Stimulated activated naive CD8-positive, alpha-beta T cell treated with anti-CD3 and anti-CD28 coated beads, Interleukin-15, amount 100 ng/mL, for 72 hours (primary cell): ENCODE results near the gene GUSB.
A peak's percentile ranks its signal among the peaks of the same experiment; 100 is the strongest.
"Not testable (repeated sequence)": the region's sequence is repeated elsewhere in the genome, so short reads cannot be mapped to it uniquely, and the experiment has no call there.

Source experiments
- ATAC-seq: fragments of 150-1000 bp; cut with Tn5 transposase; 2 replicates; pipeline ENCODE4 v1.10.0; 2021; ENCODE audit warnings: mild to moderate bottlenecking, moderate library complexity
- DNase-seq, 2 donors: peaks; one replicate each; pipeline ENCODE4 v3.0.0; 2021 to 2022
- H3K27ac Mint-ChIP-seq, 2 donors: one replicate each; pipeline ENCODE4 v1.8.0; 2022; ENCODE audit warnings: mild to moderate bottlenecking in 2 of 2, mixed read lengths in 2 of 2, moderate library complexity in 2 of 2
- H3K27me3 Mint-ChIP-seq: one replicate; pipeline ENCODE4 v1.8.0; 2022; ENCODE audit warnings: mixed read lengths
- H3K4me1 Mint-ChIP-seq: one replicate; pipeline ENCODE4 v1.8.0; 2022; ENCODE audit warnings: mild to moderate bottlenecking, mixed read lengths
- H3K4me3 Mint-ChIP-seq, 2 donors: one replicate each; pipeline ENCODE4 v1.8.0; 2022; ENCODE audit warnings: mild to moderate bottlenecking in 2 of 2, mixed read lengths in 2 of 2, moderate library complexity in 1 of 2
- H3K9me3 Mint-ChIP-seq, 2 donors: one replicate each; pipeline ENCODE4 v1.8.0; 2022; ENCODE audit warnings: mixed read lengths in 2 of 2

Gene GUSB

GRCh38 chr7:65962033-65962432 is 20.0 kb downstream of the GUSB start:
- Mint-ChIP-seq H3K4me1 (no peaks in the 10 kb centered on the region), H3K4me3 (no peak overlapping the region), H3K27me3 (no peaks in the 10 kb centered on the region), H3K27ac (peak overlapping the region in 1 of 2 donors; percentile 27), H3K9me3 (no peaks in the 10 kb centered on the region)
- DNase-seq (no peak), ATAC-seq (no peak)

DNA sequence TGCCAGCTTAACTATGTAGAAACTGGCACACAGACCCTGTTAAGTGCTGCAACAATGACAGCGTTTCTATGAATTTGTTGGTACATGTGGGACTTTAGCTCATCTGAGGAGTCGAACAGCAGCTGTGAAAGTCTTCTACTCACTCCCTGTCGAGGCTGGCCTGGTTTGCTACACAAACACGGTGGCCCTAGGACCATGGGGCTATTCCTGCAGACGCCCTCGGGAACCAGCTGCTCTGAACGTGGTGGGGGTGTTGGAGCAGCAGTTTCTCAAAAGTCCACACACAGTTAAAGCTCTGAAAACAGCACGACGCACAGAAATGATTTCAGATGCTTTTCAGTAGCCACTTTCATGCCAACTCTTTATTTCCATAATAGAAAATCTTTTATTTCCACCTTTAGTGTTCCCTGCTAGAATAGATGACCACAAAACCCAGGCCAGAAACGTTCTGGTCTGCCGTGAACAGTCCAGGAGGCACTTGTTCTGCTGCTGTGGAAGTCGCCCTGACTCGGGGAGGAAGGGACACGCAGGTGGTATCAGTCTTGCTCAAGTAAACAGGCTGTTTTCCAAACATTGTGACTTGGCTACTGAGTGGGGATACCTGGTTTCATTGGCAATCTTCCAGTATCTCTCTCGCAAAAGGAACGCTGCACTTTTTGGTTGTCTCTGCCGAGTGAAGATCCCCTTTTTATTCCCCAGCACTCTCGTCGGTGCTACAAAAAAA is 21.5 kb downstream of the GUSB start:
- H3K27ac Mint-ChIP-seq: no peak overlapping the region
- no peak for ATAC-seq
- H3K4me1 Mint-ChIP-seq: no peaks in the 10 kb centered on the region
- no peak for DNase-seq
- no peak overlapping the region for H3K4me3 Mint-ChIP-seq
- no peaks in the 10 kb centered on the region for H3K27me3 Mint-ChIP-seq
- H3K9me3 Mint-ChIP-seq: no peaks in the 10 kb centered on the region

- no peaks in the 10 kb centered on the region for H3K27me3 Mint-ChIP-seq
- no peak overlapping the region for H3K4me3 Mint-ChIP-seq
- no peak overlapping the region for H3K27ac Mint-ChIP-seq
- H3K4me1 Mint-ChIP-seq: no peaks in the 10 kb centered on the region
- DNase-seq (no peak), ATAC-seq (no peak)
- H3K9me3 Mint-ChIP-seq: no peaks in the 10 kb centered on the region
Measured at GRCh38 chr7:65955718-65956117, 26.3 kb downstream of the GUSB start.

DNA sequence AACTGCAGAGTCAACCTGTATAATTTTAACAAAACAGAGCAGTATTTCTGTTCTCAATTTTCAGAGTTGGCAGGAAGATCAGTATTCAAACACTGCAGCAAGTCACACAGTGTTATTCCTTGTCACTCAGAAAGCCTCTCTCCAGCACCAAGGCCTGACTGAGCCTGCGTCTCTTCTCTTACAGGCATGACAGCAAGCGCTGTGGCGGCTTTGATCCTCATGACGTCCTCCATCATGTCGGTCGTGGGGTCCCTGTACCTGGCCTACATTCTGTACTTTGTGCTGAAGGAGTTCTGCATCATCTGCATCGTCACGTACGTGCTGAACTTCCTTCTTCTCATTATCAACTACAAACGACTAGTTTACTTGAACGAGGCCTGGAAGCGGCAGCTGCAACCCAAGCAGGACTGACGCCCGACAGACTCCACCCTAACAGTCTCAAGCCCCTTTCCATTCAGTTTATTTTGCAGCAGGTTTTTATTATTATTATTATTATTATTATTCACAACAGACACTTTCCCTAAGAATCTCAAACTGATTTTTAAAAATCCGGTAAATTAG is 28.0 kb downstream of the GUSB start:
- H3K4me1 Mint-ChIP-seq: no peaks in the 10 kb centered on the region
- no peak for DNase-seq
- no peaks in the 10 kb centered on the region for H3K27me3 Mint-ChIP-seq
- ATAC-seq: no peak
- H3K4me3 Mint-ChIP-seq: no peak overlapping the region
- no peaks in the 10 kb centered on the region for H3K9me3 Mint-ChIP-seq
- no peak overlapping the region for H3K27ac Mint-ChIP-seq

DNA sequence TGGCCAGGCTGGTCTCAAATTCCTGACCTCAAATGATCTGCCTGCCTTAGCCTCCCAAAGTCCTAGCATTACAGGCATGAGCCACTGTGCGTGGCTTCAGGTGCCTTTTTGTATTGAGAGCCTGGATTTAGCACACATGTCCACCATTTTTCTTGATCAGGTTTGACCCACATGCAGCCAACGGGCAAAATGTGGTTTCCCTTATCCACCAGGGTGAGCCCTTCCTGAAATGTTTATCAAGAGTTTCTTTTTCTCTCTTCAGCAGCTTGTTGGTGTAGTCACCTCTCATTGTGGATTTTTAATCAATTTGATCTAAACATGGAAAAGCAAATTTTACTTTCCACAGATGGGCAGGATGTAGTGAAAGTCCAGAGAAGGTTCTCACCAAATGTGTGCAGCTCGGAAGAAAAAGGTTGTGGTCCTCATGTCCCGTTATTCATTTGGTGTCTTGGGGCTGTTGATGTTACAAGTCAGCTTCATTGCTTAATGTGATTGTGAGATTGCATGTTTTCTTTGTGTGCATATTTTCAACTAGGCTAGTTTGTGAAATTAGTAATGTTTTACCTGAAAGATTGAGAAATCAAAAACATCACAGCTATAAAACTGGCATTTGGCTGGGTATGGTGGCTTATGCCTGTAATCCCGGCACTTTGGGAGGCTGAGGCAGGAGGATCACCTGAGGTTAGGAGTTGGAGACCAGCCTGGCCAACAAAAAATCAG is 28.9 kb downstream of the GUSB start:
- Mint-ChIP-seq H3K4me3 (no peak overlapping the region), H3K27me3 (no peaks in the 10 kb centered on the region), H3K4me1 (no peaks in the 10 kb centered on the region), H3K27ac (no peak overlapping the region), H3K9me3 (no peaks in the 10 kb centered on the region)
- DNase-seq: no peak
- ATAC-seq: no peak

- no peak for DNase-seq
- ATAC-seq: no peak
- H3K9me3 Mint-ChIP-seq: no peaks in the 10 kb centered on the region
- no peak overlapping the region for H3K27ac Mint-ChIP-seq
- H3K4me3 Mint-ChIP-seq: no peak overlapping the region
- H3K27me3 Mint-ChIP-seq: no peaks in the 10 kb centered on the region
- H3K4me1 Mint-ChIP-seq: no peaks in the 10 kb centered on the region
Measured at GRCh38 chr7:65951837-65952578, 30.0 kb downstream of the GUSB start.

DNA sequence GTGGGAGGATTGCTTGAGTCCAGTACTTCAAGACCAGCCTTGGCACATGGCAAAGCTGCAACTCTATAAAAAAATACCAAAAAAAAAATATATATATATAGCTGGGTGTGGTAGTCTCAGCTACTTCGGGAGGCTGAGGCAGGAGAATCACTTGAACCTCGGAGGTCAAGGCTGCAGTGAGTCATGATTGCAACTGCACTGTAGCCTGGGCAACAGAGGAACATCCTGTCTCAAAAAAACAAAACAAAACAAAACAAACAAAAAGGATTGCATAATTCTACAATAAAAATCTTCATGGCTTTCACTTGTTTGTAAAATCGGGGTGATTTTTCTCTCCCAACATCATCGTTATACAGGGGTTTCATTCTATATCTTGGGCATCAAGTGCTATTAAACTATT is 35.1 kb downstream of the GUSB start:
- Mint-ChIP-seq H3K4me3 (no peak overlapping the region), H3K27me3 (no peaks in the 10 kb centered on the region), H3K9me3 (no peaks in the 10 kb centered on the region), H3K4me1 (no peaks in the 10 kb centered on the region), H3K27ac (no peak overlapping the region)
- ATAC-seq (no peak), DNase-seq (no peak)

- not testable (repeated sequence) for H3K4me3 Mint-ChIP-seq, H3K9me3 Mint-ChIP-seq, H3K27me3 Mint-ChIP-seq, DNase-seq, H3K27ac Mint-ChIP-seq, ATAC-seq, H3K4me1 Mint-ChIP-seq
Measured at GRCh38 chr7:65945787-65946186, 36.2 kb downstream of the GUSB start.

GRCh38 chr7:65938336-65938895 is 43.6 kb downstream of the GUSB start:
- peak overlapping the region in 1 of 2 donors; percentile 46 for H3K27ac Mint-ChIP-seq
- DNase-seq (no peak), ATAC-seq (no peak)
- H3K4me1 Mint-ChIP-seq: peaks cover 5% of the 10 kb centered on the region
- no peak overlapping the region for H3K4me3 Mint-ChIP-seq
- no peaks in the 10 kb centered on the region for H3K9me3 Mint-ChIP-seq
- H3K27me3 Mint-ChIP-seq: no peaks in the 10 kb centered on the region

DNA sequence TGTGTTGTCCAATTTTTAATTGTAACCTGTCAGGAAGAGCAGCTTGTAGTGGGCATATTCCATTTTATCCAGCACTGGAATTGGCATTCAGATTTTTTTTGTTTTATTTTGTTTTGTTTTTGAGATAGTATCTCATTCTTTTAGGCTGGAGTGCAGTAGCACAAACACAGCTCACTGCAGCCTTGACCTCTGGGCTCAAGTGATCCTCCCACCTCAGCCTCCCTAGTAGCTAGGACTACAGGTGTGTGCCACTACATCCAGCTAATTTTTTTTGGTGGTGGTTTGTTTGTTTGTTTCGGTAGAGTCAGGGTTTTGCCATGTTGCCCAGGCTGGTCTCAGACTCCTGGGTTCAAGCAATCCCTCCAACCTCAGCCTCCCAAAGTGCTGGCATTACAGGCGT is 44.7 kb downstream of the GUSB start:
- Mint-ChIP-seq H3K27me3 (no peaks in the 10 kb centered on the region), H3K9me3 (no peaks in the 10 kb centered on the region), H3K4me1 (peaks cover 13% of the 10 kb centered on the region), H3K4me3 (no peak overlapping the region), H3K27ac (peak overlapping the region in 1 of 2 donors; percentile 65)
- DNase-seq (no peak), ATAC-seq (no peak)

GRCh38 chr7:65931685-65932084 is 50.3 kb downstream of the GUSB start:
- no peak overlapping the region for H3K4me3 Mint-ChIP-seq
- H3K27ac Mint-ChIP-seq: no peak overlapping the region

DNA sequence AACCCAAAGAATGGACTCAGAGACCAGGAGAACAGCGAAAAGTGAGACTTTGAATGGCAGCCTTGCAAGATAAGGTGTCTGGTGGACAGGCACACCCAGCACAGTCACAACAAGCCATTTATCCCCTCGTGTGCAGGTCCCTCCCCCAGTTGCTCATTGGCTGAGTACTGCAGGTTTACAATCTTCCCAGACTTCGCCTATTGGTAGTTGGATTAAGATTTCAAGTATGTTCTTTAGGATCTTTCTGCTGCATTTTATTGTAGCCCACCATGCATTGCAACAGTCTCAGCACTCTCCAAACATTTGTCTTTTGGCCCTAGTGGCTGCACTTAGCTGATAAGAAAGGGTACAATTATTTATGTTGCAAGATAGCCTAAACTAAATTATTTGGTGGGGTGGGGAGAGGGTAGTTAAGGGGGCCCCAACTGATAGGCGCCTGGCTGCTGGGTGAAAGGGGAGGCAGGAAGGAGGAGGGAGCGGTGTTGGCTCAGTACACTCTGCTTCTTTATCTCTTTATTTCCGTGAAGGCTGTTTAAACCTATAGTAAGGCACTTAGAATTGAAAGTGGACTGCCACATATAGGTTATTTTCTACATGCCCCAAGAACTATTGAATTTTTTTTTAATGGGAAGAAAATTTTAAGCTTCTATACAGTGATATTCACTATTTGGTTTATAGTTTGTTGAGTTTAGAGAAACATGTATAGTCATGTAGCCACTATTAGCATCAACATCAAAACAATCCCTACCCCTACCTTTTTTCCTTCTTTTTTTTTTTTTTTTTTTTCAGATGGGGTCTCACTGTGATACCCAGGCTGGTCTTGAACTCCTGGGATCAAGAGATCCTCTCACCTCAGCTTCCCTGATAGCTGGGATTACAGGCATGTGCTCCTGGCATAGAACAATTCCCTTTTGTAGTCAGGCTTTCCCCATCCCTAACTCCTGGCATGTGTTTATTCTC is 54.2 kb downstream of the GUSB start:
- H3K9me3 Mint-ChIP-seq: no peaks in the 10 kb centered on the region
- no peaks in the 10 kb centered on the region for H3K27me3 Mint-ChIP-seq
- ATAC-seq (no peak), DNase-seq (no peak)
- peaks cover 20% of the 10 kb centered on the region for H3K4me1 Mint-ChIP-seq
- no peak overlapping the region for H3K4me3 Mint-ChIP-seq
- peak overlapping the region in 1 of 2 donors; percentile 27 for H3K27ac Mint-ChIP-seq

More at GRCh38 chr7:65931685-65932084, 50.3 kb downstream of the GUSB start:
- no peak for DNase-seq
- Mint-ChIP-seq H3K9me3 (no peaks in the 10 kb centered on the region), H3K4me1 (peaks cover 30% of the 10 kb centered on the region), H3K27me3 (no peaks in the 10 kb centered on the region)
- ATAC-seq: no peak

GRCh38 chr7:65926588-65926987 is 55.4 kb downstream of the GUSB start:
- Mint-ChIP-seq H3K4me3 (no peak overlapping the region), H3K9me3 (no peaks in the 10 kb centered on the region), H3K4me1 (peaks cover 16% of the 10 kb centered on the region), H3K27me3 (no peaks in the 10 kb centered on the region), H3K27ac (no peak overlapping the region)
- DNase-seq: no peak
- no peak for ATAC-seq

- ATAC-seq: no peak
- DNase-seq: no peak
- Mint-ChIP-seq H3K4me1 (peaks cover 10% of the 10 kb centered on the region), H3K27me3 (no peaks in the 10 kb centered on the region), H3K4me3 (no peak overlapping the region), H3K9me3 (no peaks in the 10 kb centered on the region), H3K27ac (no peak overlapping the region)
Measured at GRCh38 chr7:65925040-65925439, 57.0 kb downstream of the GUSB start.

GRCh38 chr7:65924193-65924592 is 57.8 kb downstream of the GUSB start:
- no peak overlapping the region for H3K27ac Mint-ChIP-seq
- H3K4me1 Mint-ChIP-seq: peaks cover 10% of the 10 kb centered on the region
- no peak for DNase-seq
- no peak for ATAC-seq
- no peaks in the 10 kb centered on the region for H3K27me3 Mint-ChIP-seq
- no peaks in the 10 kb centered on the region for H3K9me3 Mint-ChIP-seq
- no peak overlapping the region for H3K4me3 Mint-ChIP-seq
